ENCODE data around the gene GSK3A. TPM values are rescaled to one million over a fixed set of nuclear protein-coding genes. Genes with fewer than 3 reads are reported as not detected.

GSK3A gene
- total RNA-seq, 2 donors from 2014 or later = 12.5 to 14.5 TPM

DNA sequence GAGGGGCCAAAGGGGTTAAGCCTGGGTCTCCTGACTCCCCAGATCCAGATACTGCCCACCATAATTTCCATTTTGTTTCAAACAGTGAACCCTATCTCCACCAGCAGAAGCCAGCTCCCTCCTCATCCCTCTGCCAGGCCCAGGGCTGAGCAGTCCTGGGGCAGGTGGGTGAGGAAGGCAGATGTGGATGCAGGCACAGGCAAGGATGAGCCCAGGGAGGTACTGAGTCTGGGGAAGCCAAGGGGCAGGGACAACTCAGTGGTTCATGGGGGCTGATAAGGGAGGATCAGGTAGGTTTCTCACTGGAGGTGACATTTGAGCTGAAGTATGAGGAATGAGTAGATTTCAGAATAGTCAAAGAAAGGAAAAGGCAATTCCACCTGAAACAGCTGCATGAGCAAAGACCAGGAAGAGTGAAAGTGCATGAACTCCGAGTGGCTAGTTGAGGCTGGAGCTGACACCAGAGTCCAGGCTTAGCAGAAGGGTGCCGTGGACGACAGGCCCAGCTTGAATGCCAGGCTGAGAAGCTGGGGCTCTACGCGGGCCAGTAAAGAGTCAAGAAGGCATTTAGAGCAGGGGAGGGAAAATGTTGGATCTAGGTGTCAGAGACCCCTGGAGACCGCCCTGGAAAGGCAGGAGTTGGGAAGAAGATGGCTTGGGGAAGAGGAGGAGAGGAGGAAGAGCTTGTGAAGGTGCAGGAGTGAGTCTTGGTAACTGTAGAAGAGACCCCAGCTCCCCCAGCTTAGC lies 36.9 kb upstream of the GSK3A start:
- peak in 1 of 4 donors; percentile 20 for DNase-seq

DNA sequence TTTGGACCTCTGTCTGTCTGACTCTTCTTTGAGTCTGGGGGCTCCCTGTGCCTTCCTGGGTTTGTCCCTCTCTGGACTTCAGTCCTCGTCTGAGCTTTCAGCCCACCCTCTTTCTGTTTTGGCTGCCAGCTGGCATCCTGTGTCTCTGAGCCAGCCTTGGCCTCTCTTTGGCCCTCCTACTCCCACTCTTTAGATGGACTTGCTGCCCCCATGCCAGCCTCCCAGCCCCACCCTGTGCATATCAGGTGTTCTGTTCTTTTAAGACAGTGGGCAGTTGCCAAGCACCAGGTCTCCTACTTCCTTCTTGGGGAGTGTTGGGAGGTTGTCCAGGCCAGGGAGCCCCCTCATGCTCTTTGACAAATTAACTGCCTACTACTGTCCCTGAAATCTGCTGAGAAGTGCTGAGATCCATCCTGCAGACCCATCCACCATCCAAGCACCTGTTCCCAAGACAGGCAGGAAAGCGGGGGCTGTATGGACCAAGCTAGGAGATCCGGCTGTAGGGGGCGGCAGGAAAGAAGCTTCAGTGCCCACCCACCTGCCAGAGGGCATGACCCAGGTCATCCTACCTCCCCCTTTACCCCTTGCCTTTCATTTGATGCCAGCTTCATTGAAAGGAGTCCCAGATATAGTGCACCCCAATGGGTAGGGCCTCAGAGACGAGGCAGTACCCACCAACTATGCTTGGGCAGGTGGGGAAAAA lies 36.2 kb upstream of the GSK3A start:
- DNase-seq = no peak

More for the DNA sequence above, 36.9 kb upstream of the GSK3A start:
- no peak for ATAC-seq
- Histone ChIP-seq H3K27me3 (no peaks in the 10 kb centered on the region), H3K36me3 (replicated peaks in 1 of 2; ENCODE audit: insufficient read depth in 1 of 2, low read depth in 2 of 2) (no peaks in the 10 kb centered on the region), H3K4me1 (peaks cover 79% of the 10 kb centered on the region), H3K27ac (peak overlapping the region in 3 of 4 donors; percentile 83 to 92 (median 87)), H3K4me3 (peak overlapping the region; percentile 63), H3K9me3 (no peaks in the 10 kb centered on the region)
- intact Hi-C loops (cut with DNase I) = no loop called here
- no peak for TF ChIP-seq POLR2A (IDR thresholded peaks at IDR 0.05)
- TF ChIP-seq, protein P1, sequence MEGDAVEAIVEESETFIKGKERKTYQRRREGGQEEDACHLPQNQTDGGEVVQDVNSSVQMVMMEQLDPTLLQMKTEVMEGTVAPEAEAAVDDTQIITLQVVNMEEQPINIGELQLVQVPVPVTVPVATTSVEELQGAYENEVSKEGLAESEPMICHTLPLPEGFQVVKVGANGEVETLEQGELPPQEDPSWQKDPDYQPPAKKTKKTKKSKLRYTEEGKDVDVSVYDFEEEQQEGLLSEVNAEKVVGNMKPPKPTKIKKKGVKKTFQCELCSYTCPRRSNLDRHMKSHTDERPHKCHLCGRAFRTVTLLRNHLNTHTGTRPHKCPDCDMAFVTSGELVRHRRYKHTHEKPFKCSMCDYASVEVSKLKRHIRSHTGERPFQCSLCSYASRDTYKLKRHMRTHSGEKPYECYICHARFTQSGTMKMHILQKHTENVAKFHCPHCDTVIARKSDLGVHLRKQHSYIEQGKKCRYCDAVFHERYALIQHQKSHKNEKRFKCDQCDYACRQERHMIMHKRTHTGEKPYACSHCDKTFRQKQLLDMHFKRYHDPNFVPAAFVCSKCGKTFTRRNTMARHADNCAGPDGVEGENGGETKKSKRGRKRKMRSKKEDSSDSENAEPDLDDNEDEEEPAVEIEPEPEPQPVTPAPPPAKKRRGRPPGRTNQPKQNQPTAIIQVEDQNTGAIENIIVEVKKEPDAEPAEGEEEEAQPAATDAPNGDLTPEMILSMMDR (IDR thresholded peaks at IDR 0.05) = no peak
- 11 to 13% methylated on average over 6 of the region's 6 CpGs for WGBS, 2 donors

DNA sequence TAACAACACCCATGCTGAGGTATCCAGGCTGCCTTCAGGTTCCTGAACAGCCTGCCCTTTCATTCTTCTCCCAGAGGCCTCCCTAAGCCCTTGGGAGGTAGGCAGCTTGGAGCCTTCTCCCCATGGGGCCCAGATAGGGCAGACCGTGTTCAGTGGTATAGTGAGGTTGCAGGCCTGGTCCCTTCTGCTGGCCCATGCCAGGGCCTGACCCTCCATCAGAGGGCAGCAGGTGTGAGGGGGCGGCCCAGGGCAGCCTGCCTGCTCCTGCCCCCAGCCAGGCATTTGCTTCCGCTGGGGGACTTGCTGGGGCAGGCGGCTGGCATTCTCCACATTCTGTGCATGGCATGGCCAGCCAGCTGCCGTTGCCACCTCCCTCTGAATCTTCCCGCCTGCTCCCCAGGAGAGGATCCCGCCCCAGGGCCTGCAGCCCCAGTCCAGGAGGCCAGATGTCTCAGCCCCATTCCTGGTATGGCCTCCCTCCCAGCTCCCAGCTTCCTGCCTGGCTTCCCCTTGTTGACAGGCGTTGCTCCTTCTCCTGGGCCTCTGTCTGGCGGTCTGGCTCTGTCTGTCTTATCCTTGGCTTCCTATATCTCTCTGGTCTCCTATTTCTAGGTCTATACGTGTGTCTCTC lies 35.5 kb upstream of the GSK3A start:
- Histone ChIP-seq H3K36me3 (replicated peaks in 1 of 2; ENCODE audit: insufficient read depth in 1 of 2, low read depth in 2 of 2) (no peaks in the 10 kb centered on the region), H3K4me3 (no peak overlapping the region), H3K27ac (peak overlapping the region; percentile 13 to 92 (median 58)), H3K4me1 (peaks cover 78% of the 10 kb centered on the region), H3K27me3 (no peaks in the 10 kb centered on the region), H3K9me3 (no peaks in the 10 kb centered on the region)
- DNase-seq (peak in 2 of 4 donors; percentile 23 to 57), ATAC-seq (no peak)
- WGBS, 2 donors = 48 to 56% methylated on average over 7 to 10 of the region's 10 CpGs
- intact Hi-C loops (cut with DNase I) = no loop called here
- TF ChIP-seq, protein P1 (IDR thresholded peaks at IDR 0.05) = no peak
- TF ChIP-seq POLR2A (IDR thresholded peaks at IDR 0.05) = no peak

More for the DNA sequence above, 36.2 kb upstream of the GSK3A start:
- H3K4me3 ChIP-seq = no peak overlapping the region
- H3K4me1 ChIP-seq = peaks cover 85% of the 10 kb centered on the region
- peak overlapping the region; percentile 30 to 92 (median 85) for H3K27ac ChIP-seq
- WGBS, 2 donors = 64 to 81% methylated on average over 5 of the region's 5 CpGs
- no peaks in the 10 kb centered on the region for H3K27me3 ChIP-seq
- intact Hi-C loops (cut with DNase I) = no loop called here
- no peaks in the 10 kb centered on the region for H3K9me3 ChIP-seq
- ATAC-seq = no peak
- TF ChIP-seq, protein P1 (IDR thresholded peaks at IDR 0.05) = no peak
- no peak for TF ChIP-seq POLR2A (IDR thresholded peaks at IDR 0.05)
- no peaks in the 10 kb centered on the region for H3K36me3 ChIP-seq (replicated peaks in 1 of 2; ENCODE audit: insufficient read depth in 1 of 2, low read depth in 2 of 2)

DNA sequence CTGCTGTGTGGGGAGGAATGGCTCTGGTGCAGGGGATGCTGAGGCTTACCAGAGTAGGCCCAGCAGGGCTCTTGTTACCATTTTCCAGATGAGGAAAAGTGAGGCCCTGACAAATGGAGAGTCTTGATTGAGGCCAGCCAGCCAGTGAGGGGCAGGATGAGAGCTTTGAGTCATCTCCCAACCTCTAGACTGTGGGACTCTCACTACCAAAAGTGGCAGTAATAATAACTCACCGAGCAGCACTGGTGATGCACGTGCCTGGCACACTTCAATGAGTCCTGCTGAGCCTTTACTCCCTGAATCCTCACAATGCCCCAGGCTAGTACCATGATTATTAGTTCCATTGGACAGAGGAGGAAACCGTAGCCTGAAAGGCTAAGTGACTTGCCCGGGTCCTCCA lies 34.4 kb upstream of the GSK3A start:
- ATAC-seq (no peak), DNase-seq (no peak)
- H3K27ac ChIP-seq = no peak overlapping the region
- WGBS, 2 donors = 88 to 91% methylated on average over 4 of the region's 4 CpGs
- no peak overlapping the region for H3K4me3 ChIP-seq
- H3K36me3 ChIP-seq (replicated peaks in 1 of 2; ENCODE audit: insufficient read depth in 1 of 2, low read depth in 2 of 2) = no peaks in the 10 kb centered on the region
- H3K27me3 ChIP-seq = no peaks in the 10 kb centered on the region
- H3K9me3 ChIP-seq = no peaks in the 10 kb centered on the region
- no peak for TF ChIP-seq POLR2A (IDR thresholded peaks at IDR 0.05)
- TF ChIP-seq, protein P1 (IDR thresholded peaks at IDR 0.05) = no peak
- intact Hi-C loops (cut with DNase I) = no loop called here
- H3K4me1 ChIP-seq = peaks cover 72% of the 10 kb centered on the region

All from body of pancreas (tissue), 4 donors.